ENCODE measurements around the gene SLC14A1. TPM values are rescaled to one million over a fixed set of nuclear protein-coding genes. Genes with fewer than 3 reads are reported as not detected.

Gene SLC14A1
- total and polyA plus RNA-seq, 5 donors: 5.2 to 15.7 (median 9.8) TPM

- intact Hi-C loops (cut with DNase I): loop anchor here in 3 of 4 donors (10.0 kb wide), 3 partner anchors 167 to 287 kb away; no protein-coding TSS in a partner anchor
- Histone ChIP-seq H3K4me1 (ENCODE audit: control insufficient read depth, insufficient read depth, low read length) (no peaks in the 10 kb centered on the region), H3K27ac (ENCODE audit: low read length) (no peak overlapping the region), H3K27me3 (ENCODE audit: control insufficient read depth, insufficient read depth) (no peaks in the 10 kb centered on the region), H3K9me3 (ENCODE audit: control insufficient read depth, low read length) (no peaks in the 10 kb centered on the region), H3K4me3 (ENCODE audit: low read length) (no peak overlapping the region)
- DNase-seq (no peak), ATAC-seq (no peak)
- WGBS: 71% methylated on average over 4 of the region's 4 CpGs
Measured at GRCh38 chr18:45688113-45688512, 35.9 kb upstream of the SLC14A1 start.

- ATAC-seq (no peak), DNase-seq (no peak)
- Histone ChIP-seq H3K4me1 (ENCODE audit: control insufficient read depth, insufficient read depth, low read length) (no peaks in the 10 kb centered on the region), H3K4me3 (ENCODE audit: low read length) (no peak overlapping the region), H3K27ac (ENCODE audit: low read length) (no peak overlapping the region), H3K27me3 (ENCODE audit: control insufficient read depth, insufficient read depth) (no peaks in the 10 kb centered on the region), H3K9me3 (ENCODE audit: control insufficient read depth, low read length) (no peaks in the 10 kb centered on the region)
- intact Hi-C loops (cut with DNase I): loop anchor here in 3 of 4 donors (10.0 kb wide), 3 partner anchors 166 to 286 kb away; no protein-coding TSS in a partner anchor
- WGBS: 73% methylated on average over 4 of the region's 4 CpGs
Measured at GRCh38 chr18:45688833-45689232, 35.1 kb upstream of the SLC14A1 start.

- H3K27ac ChIP-seq (ENCODE audit: low read length): no peak overlapping the region
- H3K4me3 ChIP-seq (ENCODE audit: low read length): no peak overlapping the region
- intact Hi-C loops (cut with DNase I): loop anchor here in 3 of 4 donors (10.0 kb wide), 3 partner anchors 165 to 285 kb away; no protein-coding TSS in a partner anchor
- 76% methylated on average over 4 of the region's 4 CpGs for WGBS
- no peaks in the 10 kb centered on the region for H3K4me1 ChIP-seq (ENCODE audit: control insufficient read depth, insufficient read depth, low read length)
- ATAC-seq: no peak
- no peaks in the 10 kb centered on the region for H3K27me3 ChIP-seq (ENCODE audit: control insufficient read depth, insufficient read depth)
- no peaks in the 10 kb centered on the region for H3K9me3 ChIP-seq (ENCODE audit: control insufficient read depth, low read length)
- no peak for DNase-seq
Measured at GRCh38 chr18:45689396-45689795, 34.6 kb upstream of the SLC14A1 start.

DNA sequence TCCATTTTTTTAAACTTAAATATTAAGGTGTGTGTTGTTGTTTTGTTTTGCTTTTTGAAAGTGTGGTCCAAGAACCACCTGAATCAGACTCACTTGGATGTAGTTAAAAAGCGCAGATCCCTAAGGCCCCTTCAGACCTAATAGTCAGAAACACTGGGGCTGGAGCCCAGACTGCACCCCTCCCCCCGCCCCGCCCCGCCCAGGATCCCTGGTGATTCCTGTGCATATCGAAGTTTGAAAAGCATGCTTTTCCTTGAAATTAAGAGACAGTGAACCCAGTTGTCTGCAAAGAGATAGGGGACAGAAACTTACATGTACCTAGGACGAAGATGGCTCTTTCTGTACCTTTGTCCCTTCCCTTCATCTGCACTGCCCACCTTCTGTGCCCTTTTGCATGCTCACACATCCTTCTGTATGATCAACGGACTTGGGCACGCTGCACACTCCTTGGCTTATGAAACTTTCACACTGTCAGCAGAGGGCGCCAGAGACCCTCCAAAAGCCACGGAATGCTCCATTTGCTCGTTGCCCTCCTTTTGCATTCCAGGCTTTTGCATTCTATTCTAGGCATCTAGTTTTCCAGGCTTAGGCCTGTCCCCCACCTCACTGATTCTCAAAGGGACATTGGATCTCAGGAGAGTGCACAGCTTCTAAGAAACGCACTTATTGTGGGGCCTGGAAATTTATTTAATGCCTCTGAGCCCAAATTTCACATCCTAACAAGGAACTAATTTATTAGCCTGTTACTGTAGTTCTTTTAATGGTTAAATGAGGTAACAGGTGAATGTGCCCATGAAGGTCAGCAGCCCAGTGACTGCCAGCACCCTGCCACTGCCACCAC lies 32.8 kb upstream of the SLC14A1 start:
- Histone ChIP-seq H3K27ac (ENCODE audit: low read length) (no peak overlapping the region), H3K4me3 (ENCODE audit: low read length) (no peak overlapping the region), H3K4me1 (ENCODE audit: control insufficient read depth, insufficient read depth, low read length) (no peaks in the 10 kb centered on the region), H3K9me3 (ENCODE audit: control insufficient read depth, low read length) (no peaks in the 10 kb centered on the region), H3K27me3 (ENCODE audit: control insufficient read depth, insufficient read depth) (no peaks in the 10 kb centered on the region)
- 13% methylated on average over 12 of the region's 12 CpGs for WGBS
- peak; percentile 87 to 89 for ATAC-seq
- peak; percentile 77 to 87 (median 86) for DNase-seq
- intact Hi-C loops (cut with DNase I): loop anchor here in 2 of 4 donors (2.0 kb wide), 1 partner anchor 190 kb away; no protein-coding TSS in a partner anchor

- Histone ChIP-seq H3K4me1 (ENCODE audit: control insufficient read depth, insufficient read depth, low read length) (no peaks in the 10 kb centered on the region), H3K4me3 (ENCODE audit: low read length) (no peak overlapping the region), H3K9me3 (ENCODE audit: control insufficient read depth, low read length) (no peaks in the 10 kb centered on the region), H3K27me3 (ENCODE audit: control insufficient read depth, insufficient read depth) (no peaks in the 10 kb centered on the region), H3K27ac (ENCODE audit: low read length) (no peak overlapping the region)
- intact Hi-C loops (cut with DNase I): loop anchor here in 2 of 4 donors (2.0 kb wide), 1 partner anchor 189 kb away; no protein-coding TSS in a partner anchor
- DNase-seq (no peak), ATAC-seq (peak in 1 of 2 donors; percentile 33)
- WGBS: 73% methylated on average over 7 of the region's 7 CpGs
Measured at GRCh38 chr18:45691816-45692179, 32.2 kb upstream of the SLC14A1 start.

DNA sequence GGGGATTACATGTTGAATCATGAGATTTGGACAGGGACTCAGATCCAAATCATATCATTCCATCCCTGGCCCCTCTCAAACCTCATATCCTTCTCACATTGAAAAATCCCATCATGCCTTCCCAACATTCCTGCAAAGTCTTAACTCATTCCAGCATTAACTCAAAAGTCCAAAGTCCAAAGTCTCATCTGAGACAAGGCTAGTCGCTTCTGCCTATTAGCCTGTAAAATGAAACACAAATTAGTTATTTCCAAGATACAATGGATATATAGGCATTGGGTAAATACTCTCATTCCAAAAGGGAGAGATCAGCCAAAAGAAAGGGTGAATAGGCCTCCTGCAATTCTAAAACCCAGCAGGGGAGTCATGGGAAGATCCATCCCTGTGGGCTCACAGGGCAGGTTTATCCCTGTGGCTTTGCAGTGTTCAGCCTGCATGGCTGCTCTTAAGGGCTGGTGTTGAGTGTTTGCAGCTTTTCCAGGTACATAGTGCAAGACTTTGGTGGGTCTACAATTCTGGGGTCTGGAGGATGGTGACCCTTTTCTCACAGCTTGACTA lies 21.2 kb upstream of the SLC14A1 start:
- 92% methylated on average over 1 of the region's 1 CpG for WGBS
- intact Hi-C loops (cut with DNase I): no loop called here
- Histone ChIP-seq H3K4me1 (ENCODE audit: control insufficient read depth, insufficient read depth, low read length) (no peaks in the 10 kb centered on the region), H3K4me3 (ENCODE audit: low read length) (no peak overlapping the region), H3K27me3 (ENCODE audit: control insufficient read depth, insufficient read depth) (no peaks in the 10 kb centered on the region), H3K27ac (ENCODE audit: low read length) (no peak overlapping the region), H3K9me3 (ENCODE audit: control insufficient read depth, low read length) (no peaks in the 10 kb centered on the region)
- ATAC-seq (no peak), DNase-seq (no peak)

DNA sequence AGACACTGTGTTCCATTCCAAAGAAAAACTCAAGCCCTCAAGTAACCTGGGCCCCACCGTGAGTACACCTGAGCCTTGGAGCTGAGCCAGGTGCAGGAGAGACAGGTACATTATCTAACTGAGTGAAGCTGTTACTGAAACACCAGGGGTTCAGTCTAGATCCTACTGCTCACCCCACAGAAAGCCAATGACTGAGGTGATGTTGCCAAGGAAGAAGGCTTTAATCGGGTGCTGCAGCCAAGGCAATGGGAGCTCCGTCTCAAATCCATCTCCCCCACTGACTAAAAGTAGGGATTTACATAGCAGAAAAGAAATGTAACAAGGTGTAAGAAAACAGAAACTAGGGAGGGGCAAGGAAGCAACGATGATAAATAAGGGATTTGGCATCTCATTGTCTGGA lies 15.2 kb upstream of the SLC14A1 start:
- DNase-seq (no peak), ATAC-seq (no peak)
- WGBS: 90% methylated on average over 4 of the region's 4 CpGs
- Histone ChIP-seq H3K4me1 (ENCODE audit: control insufficient read depth, insufficient read depth, low read length) (no peaks in the 10 kb centered on the region), H3K9me3 (ENCODE audit: control insufficient read depth, low read length) (peaks cover 3% of the 10 kb centered on the region), H3K4me3 (ENCODE audit: low read length) (no peak overlapping the region), H3K27me3 (ENCODE audit: control insufficient read depth, insufficient read depth) (no peaks in the 10 kb centered on the region), H3K27ac (ENCODE audit: low read length) (no peak overlapping the region)
- intact Hi-C loops (cut with DNase I): no loop called here

- intact Hi-C loops (cut with DNase I): loop anchor here in 1 of 4 donors (10.0 kb wide), 1 partner anchor 133 kb away; no protein-coding TSS in a partner anchor
- H3K9me3 ChIP-seq (ENCODE audit: control insufficient read depth, low read length): peaks cover 3% of the 10 kb centered on the region
- no peak overlapping the region for H3K4me3 ChIP-seq (ENCODE audit: low read length)
- H3K27ac ChIP-seq (ENCODE audit: low read length): no peak overlapping the region
- DNase-seq (no peak), ATAC-seq (no peak)
- H3K4me1 ChIP-seq (ENCODE audit: control insufficient read depth, insufficient read depth, low read length): no peaks in the 10 kb centered on the region
- H3K27me3 ChIP-seq (ENCODE audit: control insufficient read depth, insufficient read depth): no peaks in the 10 kb centered on the region
Measured at GRCh38 chr18:45712061-45712460, 11.9 kb upstream of the SLC14A1 start.

DNA sequence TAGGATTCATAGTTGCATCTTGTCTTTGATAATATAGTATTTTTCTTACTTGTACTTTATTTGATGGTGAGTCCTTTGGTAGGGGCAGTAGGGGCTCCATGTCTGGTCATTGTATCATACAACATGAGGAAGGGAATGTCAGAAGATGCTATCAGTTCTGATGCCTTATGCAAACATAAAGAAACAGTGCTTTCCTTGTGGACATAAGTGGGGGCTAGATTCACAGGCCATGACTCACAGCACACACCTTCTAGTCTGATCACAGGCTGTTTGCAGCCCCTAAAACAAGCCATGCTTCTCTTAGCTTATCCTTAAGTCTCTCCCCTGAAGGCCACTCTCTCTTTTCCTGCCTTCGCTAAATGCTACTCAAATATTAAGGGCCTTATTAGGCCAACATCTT lies 10.7 kb upstream of the SLC14A1 start:
- ATAC-seq (no peak), DNase-seq (no peak)
- no peaks in the 10 kb centered on the region for H3K27me3 ChIP-seq (ENCODE audit: control insufficient read depth, insufficient read depth)
- peaks cover 3% of the 10 kb centered on the region for H3K9me3 ChIP-seq (ENCODE audit: control insufficient read depth, low read length)
- no peak overlapping the region for H3K27ac ChIP-seq (ENCODE audit: low read length)
- no peak overlapping the region for H3K4me3 ChIP-seq (ENCODE audit: low read length)
- WGBS: 93% methylated on average over 1 of the region's 1 CpG
- intact Hi-C loops (cut with DNase I): loop anchor here in 1 of 4 donors (10.0 kb wide), 1 partner anchor 132 kb away; no protein-coding TSS in a partner anchor
- no peaks in the 10 kb centered on the region for H3K4me1 ChIP-seq (ENCODE audit: control insufficient read depth, insufficient read depth, low read length)

GRCh38 chr18:45715212-45715780 lies 8.7 kb upstream of the SLC14A1 start:
- Histone ChIP-seq H3K27me3 (ENCODE audit: control insufficient read depth, insufficient read depth) (no peaks in the 10 kb centered on the region), H3K4me3 (ENCODE audit: low read length) (no peak overlapping the region), H3K27ac (ENCODE audit: low read length) (no peak overlapping the region), H3K4me1 (ENCODE audit: control insufficient read depth, insufficient read depth, low read length) (no peaks in the 10 kb centered on the region), H3K9me3 (ENCODE audit: control insufficient read depth, low read length) (no peaks in the 10 kb centered on the region)
- ATAC-seq: no peak
- WGBS: 93% methylated on average over 5 of the region's 5 CpGs
- DNase-seq: no peak
- intact Hi-C loops (cut with DNase I): loop anchor here in 1 of 4 donors (10.0 kb wide), 1 partner anchor 130 kb away; no protein-coding TSS in a partner anchor

GRCh38 chr18:45719106-45719505 lies 4.9 kb upstream of the SLC14A1 start:
- Histone ChIP-seq H3K4me3 (ENCODE audit: low read length) (no peak overlapping the region), H3K27ac (ENCODE audit: low read length) (no peak overlapping the region), H3K27me3 (ENCODE audit: control insufficient read depth, insufficient read depth) (no peaks in the 10 kb centered on the region), H3K9me3 (ENCODE audit: control insufficient read depth, low read length) (no peaks in the 10 kb centered on the region), H3K4me1 (ENCODE audit: control insufficient read depth, insufficient read depth, low read length) (no peaks in the 10 kb centered on the region)
- DNase-seq: no peak
- ATAC-seq: no peak
- whole genome bisulfite sequencing: 92% methylated on average over 7 of the region's 7 CpGs
- intact Hi-C loops (cut with DNase I): loop anchor here in 1 of 4 donors (10.0 kb wide), 1 partner anchor 126 kb away; no protein-coding TSS in a partner anchor

All from right cardiac atrium (tissue), 5 donors.